ENCODE data around the gene UGT2B7. TPM values are rescaled to one million over a fixed set of nuclear protein-coding genes. Genes with fewer than 3 reads are reported as not detected.

The UGT2B7 gene
- total RNA-seq: 0.23 and 2.4 TPM in 2 replicates

GRCh38 chr4:69096111-69096656 is at the start of gene UGT2B7:
UGT2B7 (plus strand) TSS chr4:69096474; CDS start chr4:69096521, 47 bp downstream.

Other genes with a start within 250 kb of the UGT2B7 start
- gene UGT2A3, start 144.7 kb upstream of the UGT2B7 start, total RNA-seq: not detected in 2 replicates
- gene UGT2B11, start 118.3 kb downstream of the UGT2B7 start, total RNA-seq: not detected in 2 replicates
- gene UGT2B28, start 184.0 kb downstream of the UGT2B7 start, total RNA-seq: not detected in 2 replicates

Data from smooth muscle cell of the umbilical artery (primary cell).